ENCODE measurements around the gene GSDME. TPM values are rescaled to one million over a fixed set of nuclear protein-coding genes. Genes with fewer than 3 reads are reported as not detected.

GSDME gene
- total and polyA plus RNA-seq, 4 donors = 12.0 to 53.6 (median 34.2) TPM

Other genes with a start within 250 kb of the GSDME start
- 100 to 1,000 TPM in 1 of 2 donors, 10 to 100 TPM in 1; 73.2 to 155 TPM for gene PALS2, start 184.0 kb downstream of the GSDME start, total RNA-seq
- gene PALS2, start 184.0 kb downstream of the GSDME start, polyA plus RNA-seq (ENCODE audit: insufficient read length in 2 of 2) = 10 to 100 TPM; 12.7 to 22.7 TPM
- 10 to 100 TPM in 1 of 2 donors, 1 to 10 TPM in 1; 4.7 to 13.7 TPM for gene OSBPL3, start 222.7 kb upstream of the GSDME start, total RNA-seq
- gene OSBPL3, start 222.7 kb upstream of the GSDME start, polyA plus RNA-seq (ENCODE audit: insufficient read length in 2 of 2) = 1 to 10 TPM; 5.4 to 6.0 TPM

Measured in spinal cord (tissue), 4 donors.